HCT116 (cell line): ENCODE measurements around the gene OR52I2.

Experiments
- ATF3 ChIP-seq: IDR thresholded peaks from 2 replicates; pipeline ENCODE4 v1.6.1; 2012
- CEBPB ChIP-seq: IDR thresholded peaks from 2 replicates; pipeline ENCODE4 v1.6.1; 2012; ENCODE audit warnings: low read depth
- CTCF ChIP-seq, 3 experiments: fragments of 200-600 bp in 1 of 3; sonication (generic) in 1 of 3; IDR thresholded peaks in 2 of 3; conservative IDR thresholded peaks in 1 of 3; 2 replicates each; pipeline ENCODE4 v1.5.1; 2012 to 2017; ENCODE audit warnings: low read depth in 2 of 3, low read length in 2 of 3, antibody characterized with exemption in 1 of 3, borderline replicate concordance in 1 of 3, control low read depth in 1 of 3, mild to moderate bottlenecking in 1 of 3, mixed read lengths in 1 of 3, mixed run types in 1 of 3, moderate library complexity in 1 of 3; ENCODE audit not compliant: insufficient read depth in 1 of 3
- EGR1 ChIP-seq: IDR thresholded peaks from 2 replicates; pipeline ENCODE4 v1.6.1; 2012; ENCODE audit warnings: low read depth
- ELF1 ChIP-seq: IDR thresholded peaks from 2 replicates; pipeline ENCODE4 v1.6.1; 2012; ENCODE audit warnings: low read depth, borderline replicate concordance
- EZH2phosphoT487 ChIP-seq: fragments of 200-600 bp; IDR thresholded peaks from 2 replicates; pipeline ENCODE4 v1.6.1; 2018; ENCODE audit warnings: antibody characterized with exemption, borderline replicate concordance
- FOSL1 ChIP-seq: IDR thresholded peaks from 2 replicates; pipeline ENCODE4 v1.6.1; 2012; ENCODE audit warnings: low read depth
- JUND ChIP-seq: IDR thresholded peaks from 2 replicates; pipeline ENCODE4 v1.6.1; 2012
- MAX ChIP-seq: IDR thresholded peaks from 2 replicates; pipeline ENCODE4 v1.6.1; 2012
- POLR2A ChIP-seq: IDR thresholded peaks from 2 replicates; pipeline ENCODE4 v1.7.0; 2011; ENCODE audit warnings: borderline replicate concordance; ENCODE audit not compliant: insufficient read depth, insufficient read length; ENCODE audit errors: extremely low read depth
- POLR2AphosphoS5 ChIP-seq: IDR thresholded peaks from 2 replicates; pipeline ENCODE4 v1.6.1; 2011; ENCODE audit warnings: mild to moderate bottlenecking, low read depth, low read length, moderate library complexity
- REST ChIP-seq: IDR thresholded peaks from 2 replicates; pipeline ENCODE4 v1.6.1; 2012; ENCODE audit warnings: low read depth
- SIN3A ChIP-seq: IDR thresholded peaks from 2 replicates; pipeline ENCODE4 v1.6.1; 2012; ENCODE audit warnings: low read depth
- ZBTB33 ChIP-seq: IDR thresholded peaks from 2 replicates; pipeline ENCODE4 v1.6.1; 2011; ENCODE audit warnings: mild to moderate bottlenecking, low read length, moderate library complexity; ENCODE audit not compliant: insufficient replicate concordance; ENCODE audit errors: extremely low read depth

- TF ChIP-seq CTCF (IDR thresholded peaks at IDR 0.05 in 2 of 3, conservative IDR thresholded peaks at IDR 0.05 in 1 of 3; ENCODE audit: borderline replicate concordance in 1 of 3, insufficient read depth in 1 of 3, low read depth in 2 of 3, low read length in 2 of 3) (no peak), SIN3A (no peak), FOSL1 (no peak), POLR2AphosphoS5 (no peak), POLR2A (no peak), REST (no peak), EZH2phosphoT487 (no peak), ELF1 (no peak), JUND (no peak), ATF3 (no peak), MAX (no peak), EGR1 (no peak), CEBPB (no peak), ZBTB33 (no peak)
Measured at GRCh38 chr11:4565371-4565770, 16.2 kb upstream of the OR52I2 start.
